A549 treated with Hydrocortisone at 1 μM for 4 hours (cell line): ENCODE results near the gene TYRP1. TPM values are rescaled to one million over a fixed set of nuclear protein-coding genes. Genes with fewer than 3 reads are reported as not detected.

Experiments used
- total RNA-seq: library from RNA; stranded (reverse); fragments of 200-300 nt; extraction: Qiagen RNA extraction; gene quantifications from 5 replicates; pipeline ENCODE4 v1.2.3, GENCODE V29; 2022

TYRP1 gene, protein sequence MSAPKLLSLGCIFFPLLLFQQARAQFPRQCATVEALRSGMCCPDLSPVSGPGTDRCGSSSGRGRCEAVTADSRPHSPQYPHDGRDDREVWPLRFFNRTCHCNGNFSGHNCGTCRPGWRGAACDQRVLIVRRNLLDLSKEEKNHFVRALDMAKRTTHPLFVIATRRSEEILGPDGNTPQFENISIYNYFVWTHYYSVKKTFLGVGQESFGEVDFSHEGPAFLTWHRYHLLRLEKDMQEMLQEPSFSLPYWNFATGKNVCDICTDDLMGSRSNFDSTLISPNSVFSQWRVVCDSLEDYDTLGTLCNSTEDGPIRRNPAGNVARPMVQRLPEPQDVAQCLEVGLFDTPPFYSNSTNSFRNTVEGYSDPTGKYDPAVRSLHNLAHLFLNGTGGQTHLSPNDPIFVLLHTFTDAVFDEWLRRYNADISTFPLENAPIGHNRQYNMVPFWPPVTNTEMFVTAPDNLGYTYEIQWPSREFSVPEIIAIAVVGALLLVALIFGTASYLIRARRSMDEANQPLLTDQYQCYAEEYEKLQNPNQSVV
- 0.05 TPM in 2 of 5 replicates, not detected in the others for total RNA-seq

GRCh38 chr9:12693141-12693540, at the start of gene TYRP1:
Gene TYRP1 (plus strand): TSS chr9:12693385. CDS start chr9:12693997, 612 bp downstream.

Other genes starting within 250 kb of the TYRP1 start
- gene LURAP1L, start 81.6 kb downstream of the TYRP1 start, total RNA-seq, result 23.4 to 31.9 TPM (median 28.3 TPM) in 5 replicates